WERI-Rb-1 (cell line): Measurements from ENCODE around the gene KPNA6.
"Not testable (repeated sequence)": the region's sequence is repeated elsewhere in the genome, so short reads cannot be mapped to it uniquely, and the experiment has no call there.

Source experiments
- DNase-seq: peaks from one replicate; pipeline ENCODE4 v3.0.0-alpha.2; 2020
- H3K27ac ChIP-seq: fragments of 250-450 bp; sonication (Bioruptor Pico); 2 replicates; pipeline ENCODE4 v1.5.1; 2020; ENCODE audit warnings: mild to moderate bottlenecking, moderate library complexity
- H3K27me3 ChIP-seq: fragments of 250-450 bp; sonication (Bioruptor Pico); 2 replicates; pipeline ENCODE4 v1.5.1; 2021; ENCODE audit warnings: mild to moderate bottlenecking, low read depth, moderate library complexity; ENCODE audit not compliant: insufficient read depth, severe bottlenecking
- H3K36me3 ChIP-seq: fragments of 250-450 bp; sonication (Bioruptor Pico); 2 replicates; pipeline ENCODE4 v1.5.1; 2020; ENCODE audit warnings: mild to moderate bottlenecking, moderate library complexity
- H3K4me3 ChIP-seq: 2 replicates; pipeline ENCODE4 v1.5.1; 2011; ENCODE audit warnings: low read depth, mild to moderate bottlenecking, control low read depth, low read length
- H3K9me3 ChIP-seq: fragments of 250-450 bp; sonication (Bioruptor Pico); 2 replicates; pipeline ENCODE4 v1.5.1; 2021; ENCODE audit warnings: mild to moderate bottlenecking, moderate library complexity; ENCODE audit not compliant: severe bottlenecking
- TF ChIP-seq, protein P1 (sequence below): IDR thresholded peaks from 2 replicates; pipeline ENCODE4 v1.5.1; 2011; ENCODE audit warnings: low read depth, mild to moderate bottlenecking, control low read depth, inconsistent platforms, low read length

KPNA6 gene

GRCh38 chr1:32115496-32115895 is 7.6 kb downstream of the KPNA6 start:
- Histone ChIP-seq H3K36me3 (peaks cover 12% of the 10 kb centered on the region), H3K27ac (peak overlapping the region; percentile 39), H3K9me3 (no peaks in the 10 kb centered on the region), H3K27me3 (no peaks in the 10 kb centered on the region), H3K4me3 (no peak overlapping the region)
- TF ChIP-seq, protein P1, sequence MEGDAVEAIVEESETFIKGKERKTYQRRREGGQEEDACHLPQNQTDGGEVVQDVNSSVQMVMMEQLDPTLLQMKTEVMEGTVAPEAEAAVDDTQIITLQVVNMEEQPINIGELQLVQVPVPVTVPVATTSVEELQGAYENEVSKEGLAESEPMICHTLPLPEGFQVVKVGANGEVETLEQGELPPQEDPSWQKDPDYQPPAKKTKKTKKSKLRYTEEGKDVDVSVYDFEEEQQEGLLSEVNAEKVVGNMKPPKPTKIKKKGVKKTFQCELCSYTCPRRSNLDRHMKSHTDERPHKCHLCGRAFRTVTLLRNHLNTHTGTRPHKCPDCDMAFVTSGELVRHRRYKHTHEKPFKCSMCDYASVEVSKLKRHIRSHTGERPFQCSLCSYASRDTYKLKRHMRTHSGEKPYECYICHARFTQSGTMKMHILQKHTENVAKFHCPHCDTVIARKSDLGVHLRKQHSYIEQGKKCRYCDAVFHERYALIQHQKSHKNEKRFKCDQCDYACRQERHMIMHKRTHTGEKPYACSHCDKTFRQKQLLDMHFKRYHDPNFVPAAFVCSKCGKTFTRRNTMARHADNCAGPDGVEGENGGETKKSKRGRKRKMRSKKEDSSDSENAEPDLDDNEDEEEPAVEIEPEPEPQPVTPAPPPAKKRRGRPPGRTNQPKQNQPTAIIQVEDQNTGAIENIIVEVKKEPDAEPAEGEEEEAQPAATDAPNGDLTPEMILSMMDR, result no peak
- no peak for DNase-seq

GRCh38 chr1:32116531-32116930 is 8.7 kb downstream of the KPNA6 start:
- Histone ChIP-seq H3K36me3 (peaks cover 12% of the 10 kb centered on the region), H3K27ac (peak overlapping the region; percentile 39), H3K27me3 (no peaks in the 10 kb centered on the region), H3K4me3 (no peak overlapping the region), H3K9me3 (no peaks in the 10 kb centered on the region)
- TF ChIP-seq, protein P1, result no peak
- no peak for DNase-seq

GRCh38 chr1:32122151-32122550 is 14.3 kb downstream of the KPNA6 start:
- TF ChIP-seq, protein P1, result no peak
- DNase-seq, result no peak
- H3K27ac ChIP-seq, result no peak overlapping the region
- no peaks in the 10 kb centered on the region for H3K27me3 ChIP-seq
- peaks cover 2% of the 10 kb centered on the region for H3K36me3 ChIP-seq
- H3K9me3 ChIP-seq, result no peaks in the 10 kb centered on the region
- H3K4me3 ChIP-seq, result no peak overlapping the region

GRCh38 chr1:32123361-32123760 is 15.5 kb downstream of the KPNA6 start:
- not testable (repeated sequence) for DNase-seq, H3K36me3 ChIP-seq, H3K27ac ChIP-seq, H3K27me3 ChIP-seq, H3K9me3 ChIP-seq, H3K4me3 ChIP-seq

GRCh38 chr1:32125313-32125712 is 17.5 kb downstream of the KPNA6 start:
- Histone ChIP-seq H3K36me3 (peaks cover 6% of the 10 kb centered on the region; the same call in 1 of the 2 replicates), H3K27me3 (no peaks in the 10 kb centered on the region), H3K27ac (no peak overlapping the region), H3K4me3 (no peak overlapping the region), H3K9me3 (no peaks in the 10 kb centered on the region)
- TF ChIP-seq, protein P1, result no peak
- DNase-seq, result no peak

DNA sequence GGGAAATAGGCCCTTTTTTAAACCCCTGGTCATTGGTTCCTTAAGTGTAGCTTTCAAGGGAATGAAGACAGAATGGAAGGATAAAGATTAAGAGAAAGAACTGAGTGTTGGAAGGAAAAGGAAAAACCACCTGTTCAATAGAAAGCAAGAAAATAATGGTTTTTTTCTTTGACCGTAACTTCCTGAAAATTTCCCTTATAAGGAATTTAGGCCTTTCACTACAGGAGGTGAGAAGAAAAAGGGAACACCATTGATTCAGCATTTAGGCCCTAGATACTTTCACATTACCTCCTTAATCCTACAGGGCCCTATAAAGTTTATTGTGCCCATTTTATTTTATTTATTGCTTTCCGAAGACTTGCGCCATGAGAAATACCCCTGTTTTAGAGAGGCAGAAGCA is 18.9 kb downstream of the KPNA6 start:
- no peak overlapping the region for H3K4me3 ChIP-seq
- no peaks in the 10 kb centered on the region for H3K27me3 ChIP-seq
- H3K27ac ChIP-seq, result no peak overlapping the region
- no peaks in the 10 kb centered on the region for H3K9me3 ChIP-seq
- H3K36me3 ChIP-seq, result peaks cover 7% of the 10 kb centered on the region; the same call in 1 of the 2 replicates
- DNase-seq, result no peak
- TF ChIP-seq, protein P1, result no peak
